IMR-90 (cell line): ENCODE results near the gene EIF1AD. TPM values are rescaled to one million over a fixed set of nuclear protein-coding genes. Genes with fewer than 3 reads are reported as not detected.

Experiments
- ATAC-seq: fragments of 200-7000 bp; cut with Tn5 transposase; 2 replicates; pipeline ENCODE4 v1.9.1; 2020; ENCODE audit warnings: low read depth, mild to moderate bottlenecking, moderate library complexity
- BruUV-seq: library from RNA; stranded (reverse); fragments of 400-500 nt; replicated peaks from 2 replicates; lab custom pipeline; 2021; lab: Mats Ljungman, UMichigan
- CTCF ChIA-PET: fragments of 300-600 bp; formaldehyde crosslinking; extraction: SDS; loops from one replicate; lab custom pipeline; 2021; ENCODE audit warnings: antibody characterized with exemption; lab: Yijun Ruan, JAX
- POLR2A ChIA-PET: fragments of 300-600 bp; sonication (Branson Sonifier 250); formaldehyde crosslinking; loops from one replicate; lab custom pipeline; 2022; ENCODE audit warnings: antibody characterized with exemption; ENCODE audit not compliant: unreplicated experiment; lab: Charles Lee
- DNase-seq: peaks from one replicate; pipeline ENCODE4 v3.0.0; 2013
- H2AFZ ChIP-seq: replicated peaks from 2 replicates; pipeline ENCODE3; 2013; ENCODE audit warnings: low read length, mild to moderate bottlenecking; ENCODE audit not compliant: poor library complexity
- H2AK5ac ChIP-seq: 2 replicates; pipeline ENCODE4 v1.6.1; 2013; ENCODE audit warnings: low read depth, low read length, inconsistent platforms
- H2AK9ac ChIP-seq: replicated peaks from 2 replicates; pipeline ENCODE3; 2013; ENCODE audit warnings: mild to moderate bottlenecking, low read depth, low read length, moderate library complexity; ENCODE audit not compliant: poor library complexity
- H2BK120ac ChIP-seq: 2 replicates; pipeline ENCODE4 v1.6.1; 2013; ENCODE audit warnings: low read depth, low read length, inconsistent platforms
- H2BK15ac ChIP-seq: 3 replicates; pipeline ENCODE4 v1.6.1; 2013; ENCODE audit warnings: low read depth, low read length, inconsistent platforms
- H2BK20ac ChIP-seq: 2 replicates; pipeline ENCODE4 v1.6.1; 2013; ENCODE audit warnings: low read depth, mild to moderate bottlenecking, inconsistent platforms, low read length, moderate library complexity
- H2BK5ac ChIP-seq: 2 replicates; pipeline ENCODE4 v1.6.1; 2013; ENCODE audit warnings: mild to moderate bottlenecking, low read depth, low read length, inconsistent platforms; ENCODE audit not compliant: poor library complexity, severe bottlenecking
- H3K14ac ChIP-seq: replicated peaks from 2 replicates; pipeline ENCODE4 v1.6.1; 2013; ENCODE audit warnings: low read depth, low read length, inconsistent platforms
- H3K18ac ChIP-seq: 2 replicates; pipeline ENCODE4 v1.6.1; 2013; ENCODE audit warnings: low read depth, low read length, control low read depth
- H3K23ac ChIP-seq: 2 replicates; pipeline ENCODE4 v1.6.1; 2013; ENCODE audit warnings: low read depth, low read length, inconsistent platforms
- H3K27ac ChIP-seq: 2 replicates; pipeline ENCODE4 v1.5.1; 2013; ENCODE audit warnings: mild to moderate bottlenecking, control low read depth, low read length; ENCODE audit not compliant: insufficient read depth
- H3K27me3 ChIP-seq: 2 replicates; pipeline ENCODE4 v1.6.1; 2013; ENCODE audit warnings: low read length; ENCODE audit not compliant: control insufficient read depth, insufficient read depth
- H3K36me3 ChIP-seq: 2 replicates; pipeline ENCODE4 v1.6.1; 2013; ENCODE audit warnings: low read length, mixed read lengths; ENCODE audit not compliant: control insufficient read depth, insufficient read depth
- H3K4ac ChIP-seq: 2 replicates; pipeline ENCODE4 v1.6.1; 2013; ENCODE audit warnings: low read depth, low read length, inconsistent platforms
- H3K4me1 ChIP-seq: 2 replicates; pipeline ENCODE4 v1.6.1; 2013; ENCODE audit warnings: low read length, mixed read lengths; ENCODE audit not compliant: control insufficient read depth, insufficient read depth
- H3K4me2 ChIP-seq: 2 replicates; pipeline ENCODE4 v1.6.1; 2013; ENCODE audit warnings: low read depth, mild to moderate bottlenecking, control low read depth, low read length, moderate library complexity
- H3K4me3 ChIP-seq: 2 replicates; pipeline ENCODE4 v1.5.1; 2013; ENCODE audit warnings: low read depth, mild to moderate bottlenecking, control low read depth, low read length, moderate library complexity; ENCODE audit not compliant: insufficient read depth
- H3K56ac ChIP-seq: 2 replicates; pipeline ENCODE4 v1.6.1; 2013; ENCODE audit warnings: low read length, inconsistent platforms; ENCODE audit not compliant: insufficient read depth; ENCODE audit errors: extremely low read depth
- H3K79me1 ChIP-seq, 2 experiments: 2 replicates each; pipeline ENCODE4 v1.6.1; 2013; ENCODE audit warnings: low read length in 2 of 2, inconsistent platforms in 1 of 2, low read depth in 1 of 2
- H3K9ac ChIP-seq: 2 replicates; pipeline ENCODE4 v1.6.1; 2013; ENCODE audit warnings: low read depth, low read length, control low read depth
- H3K9me1 ChIP-seq: 2 replicates; pipeline ENCODE4 v1.6.1; 2013; ENCODE audit warnings: low read length, inconsistent platforms; ENCODE audit not compliant: insufficient read depth
- H3K9me3 ChIP-seq: 2 replicates; pipeline ENCODE4 v1.6.1; 2013; ENCODE audit warnings: low read length; ENCODE audit not compliant: control insufficient read depth, insufficient read depth
- H4K20me1 ChIP-seq: 2 replicates; pipeline ENCODE4 v1.6.1; 2013; ENCODE audit warnings: low read length, inconsistent platforms; ENCODE audit not compliant: insufficient read depth
- H4K5ac ChIP-seq: 2 replicates; pipeline ENCODE4 v1.6.1; 2013; ENCODE audit warnings: mild to moderate bottlenecking, low read depth, low read length, control low read depth
- H4K8ac ChIP-seq, 2 experiments: 2 replicates each; pipeline ENCODE4 v1.6.1; 2013; ENCODE audit warnings: low read depth in 2 of 2, low read length in 2 of 2, control low read depth in 1 of 2, inconsistent platforms in 1 of 2
- H4K91ac ChIP-seq: 2 replicates; pipeline ENCODE4 v1.6.1; 2013; ENCODE audit warnings: low read depth, low read length, inconsistent platforms; ENCODE audit not compliant: insufficient read depth
- BHLHE40 ChIP-seq: fragments of 150-350 bp; IDR thresholded peaks from 2 replicates; pipeline ENCODE4 v1.6.1; 2016; ENCODE audit warnings: mild to moderate bottlenecking, low read depth, low read length
- MAZ ChIP-seq: IDR thresholded peaks from 2 replicates; pipeline ENCODE4 v1.6.1; 2012; ENCODE audit warnings: low read depth, mild to moderate bottlenecking, low read length, improper control_type of control experiment, moderate library complexity, borderline replicate concordance
- MXI1 ChIP-seq: IDR thresholded peaks from 2 replicates; pipeline ENCODE4 v1.6.1; 2012; ENCODE audit warnings: low read depth, mild to moderate bottlenecking, low read length, moderate library complexity, borderline replicate concordance
- RAD21 ChIP-seq: IDR thresholded peaks from 2 replicates; pipeline ENCODE4 v1.6.1; 2012; ENCODE audit warnings: low read length, improper control_type of control experiment
- RCOR1 ChIP-seq: IDR thresholded peaks from 2 replicates; pipeline ENCODE4 v1.6.1; 2012; ENCODE audit warnings: mild to moderate bottlenecking, low read length, improper control_type of control experiment; ENCODE audit not compliant: insufficient replicate concordance
- SMC3 ChIP-seq: fragments of 150-350 bp; IDR thresholded peaks from 2 replicates; pipeline ENCODE4 v1.6.1; 2016; ENCODE audit warnings: low read depth, mild to moderate bottlenecking, antibody characterized with exemption, low read length, moderate library complexity
- WGBS, 2 experiments: methylation state at CpG; one replicate each; pipeline versions ENCODE4 v1.1.5 to v1.1.7; 2013; ENCODE audit warnings: missing lambda C conversion rate in 2 of 2; ENCODE audit not compliant: insufficient read length in 1 of 2; ENCODE audit errors: extremely low coverage in 2 of 2; 5-methylcytosine and 5-hydroxymethylcytosine counted together
- dilution Hi-C: fragments of 300-500 bp; cut with HindIII; formaldehyde crosslinking; loops from one replicate; pipeline ENCODE4 v1.14.3; 2018; ENCODE audit warnings: low sequenced_read_pairs; ENCODE audit not compliant: unreplicated experiment
- in situ Hi-C: fragments of 300-500 bp; cut with MboI; formaldehyde crosslinking; loops from 3 replicates; pipeline ENCODE4 v1.14.3; 2019; ENCODE audit warnings: low sequenced_read_pairs, inconsistent platforms, mixed read lengths
- intact Hi-C: fragments of 100-400 bp; cut with micrococcal nuclease; formaldehyde crosslinking; loops from 2 replicates; pipeline ENCODE4 v1.10.0; 2022
- polyA plus RNA-seq, 3 experiments: library from polyadenylated mRNA; depleted of rRNA; stranded (reverse); fragments of >200 nt; gene quantifications; 2 replicates each; pipeline ENCODE4 v1.2.3, GENCODE V29; 2012; ENCODE audit warnings: low replicate concordance in 1 of 3
- total RNA-seq: library from RNA; depleted of rRNA; stranded (reverse); fragments of >200 nt; gene quantifications from 2 replicates; pipeline ENCODE4 v1.2.3, GENCODE V29; 2012
- TF ChIP-seq, protein P1 (sequence below): fragments of 150-350 bp; IDR thresholded peaks from 2 replicates; pipeline ENCODE4 v1.6.1; 2016; ENCODE audit warnings: low read depth, mild to moderate bottlenecking, low read length, moderate library complexity, borderline replicate concordance
- TF ChIP-seq, protein P2 (sequence below): conservative IDR thresholded peaks from 2 replicates; pipeline ENCODE4 v1.5.1; 2012; ENCODE audit warnings: mild to moderate bottlenecking, low read depth, low read length, improper control_type of control experiment

EIF1AD gene
- total and polyA plus RNA-seq, 2 of the 4 experiments (the other 2 are of a cell fraction), result 32.5 to 62.6 TPM

GRCh38 chr11:66006891-66007176 lies 4.9 kb upstream of the EIF1AD start:
- in situ Hi-C loops (no loop called here), dilution Hi-C loops (no loop called here), intact Hi-C loops (no loop called here)
- peaks cover 9% of the 10 kb centered on the region for H3K27me3 ChIP-seq
- H2BK5ac ChIP-seq, result no peak overlapping the region
- no peaks in the 10 kb centered on the region; the same call in none of the 2 replicates for H3K4me1 ChIP-seq
- no peak overlapping the region for H2AFZ ChIP-seq
- no peak overlapping the region for H3K18ac ChIP-seq
- ChIA-PET CTCF (interaction anchor here (1.0 kb wide), 1 partner anchor 38 kb away, joined by 3 read pairs; no protein-coding TSS in a partner anchor), POLR2A (no interaction called here)
- no peak overlapping the region for H3K4me3 ChIP-seq
- H2BK20ac ChIP-seq, result no peak overlapping the region
- H3K79me1 ChIP-seq, result peaks cover 14 to 18% of the 10 kb centered on the region in 2 experiments
- H3K36me3 ChIP-seq, result peaks cover 7% of the 10 kb centered on the region; the same call in 1 of the 2 replicates
- H2AK5ac ChIP-seq, result peak overlapping the region; percentile 9; the same call in 1 of the 2 replicates
- H3K14ac ChIP-seq, result no peak overlapping the region
- TF ChIP-seq SMC3 (no peak), MXI1 (no peak), BHLHE40 (no peak), RAD21 (no peak), RCOR1 (no peak), MAZ (no peak)
- TF ChIP-seq, protein P1, sequence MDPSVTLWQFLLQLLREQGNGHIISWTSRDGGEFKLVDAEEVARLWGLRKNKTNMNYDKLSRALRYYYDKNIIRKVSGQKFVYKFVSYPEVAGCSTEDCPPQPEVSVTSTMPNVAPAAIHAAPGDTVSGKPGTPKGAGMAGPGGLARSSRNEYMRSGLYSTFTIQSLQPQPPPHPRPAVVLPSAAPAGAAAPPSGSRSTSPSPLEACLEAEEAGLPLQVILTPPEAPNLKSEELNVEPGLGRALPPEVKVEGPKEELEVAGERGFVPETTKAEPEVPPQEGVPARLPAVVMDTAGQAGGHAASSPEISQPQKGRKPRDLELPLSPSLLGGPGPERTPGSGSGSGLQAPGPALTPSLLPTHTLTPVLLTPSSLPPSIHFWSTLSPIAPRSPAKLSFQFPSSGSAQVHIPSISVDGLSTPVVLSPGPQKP, result no peak
- TF ChIP-seq, protein P2, sequence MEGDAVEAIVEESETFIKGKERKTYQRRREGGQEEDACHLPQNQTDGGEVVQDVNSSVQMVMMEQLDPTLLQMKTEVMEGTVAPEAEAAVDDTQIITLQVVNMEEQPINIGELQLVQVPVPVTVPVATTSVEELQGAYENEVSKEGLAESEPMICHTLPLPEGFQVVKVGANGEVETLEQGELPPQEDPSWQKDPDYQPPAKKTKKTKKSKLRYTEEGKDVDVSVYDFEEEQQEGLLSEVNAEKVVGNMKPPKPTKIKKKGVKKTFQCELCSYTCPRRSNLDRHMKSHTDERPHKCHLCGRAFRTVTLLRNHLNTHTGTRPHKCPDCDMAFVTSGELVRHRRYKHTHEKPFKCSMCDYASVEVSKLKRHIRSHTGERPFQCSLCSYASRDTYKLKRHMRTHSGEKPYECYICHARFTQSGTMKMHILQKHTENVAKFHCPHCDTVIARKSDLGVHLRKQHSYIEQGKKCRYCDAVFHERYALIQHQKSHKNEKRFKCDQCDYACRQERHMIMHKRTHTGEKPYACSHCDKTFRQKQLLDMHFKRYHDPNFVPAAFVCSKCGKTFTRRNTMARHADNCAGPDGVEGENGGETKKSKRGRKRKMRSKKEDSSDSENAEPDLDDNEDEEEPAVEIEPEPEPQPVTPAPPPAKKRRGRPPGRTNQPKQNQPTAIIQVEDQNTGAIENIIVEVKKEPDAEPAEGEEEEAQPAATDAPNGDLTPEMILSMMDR, result no peak
- H3K27ac ChIP-seq, result no peak overlapping the region
- H2BK120ac ChIP-seq, result no peak overlapping the region
- ATAC-seq (no peak), DNase-seq (no peak)
- H4K91ac ChIP-seq, result no peak overlapping the region
- no peak overlapping the region for H3K4me2 ChIP-seq
- no peak overlapping the region for H4K5ac ChIP-seq
- no peaks in the 10 kb centered on the region for H3K9me3 ChIP-seq
- H2AK9ac ChIP-seq, result no peak overlapping the region
- BruUV-seq, result no TSS peak
- H3K23ac ChIP-seq, result no peak overlapping the region
- H3K9ac ChIP-seq, result no peak overlapping the region
- H2BK15ac ChIP-seq, result no peak overlapping the region
- H4K8ac ChIP-seq, result no peak overlapping the region
- no peak overlapping the region for H3K4ac ChIP-seq
- WGBS, 2 experiments, result no CpG with 5 or more reads among the region's 4 CpGs
- no peak overlapping the region for H3K56ac ChIP-seq
- peaks cover under 1% of the 10 kb centered on the region; the same call in 1 of the 2 replicates for H4K20me1 ChIP-seq
- no peaks in the 10 kb centered on the region for H3K9me1 ChIP-seq
